GM04503 (cell line): Measurements from ENCODE around the gene ZNF384.

Source experiments
- DNase-seq: peaks from one replicate; pipeline ENCODE4 v3.0.0-alpha.2; 2012; ENCODE audit warnings: low read depth

The ZNF384 gene

GRCh38 chr12:6620137-6620884 lies 68.9 kb downstream of the ZNF384 start:
- no peak for DNase-seq

GRCh38 chr12:6618483-6619225 lies 70.5 kb downstream of the ZNF384 start:
- DNase-seq, result no peak
